ENCODE results near the gene SLC35F4. TPM values are rescaled to one million over a fixed set of nuclear protein-coding genes. Genes with fewer than 3 reads are reported as not detected.

SLC35F4 gene
- total and polyA plus RNA-seq, 2 of the 8 experiments (the other 6 are each of a cell fraction or from before 2014, with no cell fraction given): not detected

- H2BK20ac ChIP-seq (ENCODE audit: low read length): no peak overlapping the region
- H3K56ac ChIP-seq (replicated peaks; ENCODE audit: insufficient read length, low read depth, low read length): no peak overlapping the region
- no peaks in the 10 kb centered on the region for H3K4me1 ChIP-seq (replicated peaks in 1 of 4; ENCODE audit: control insufficient read depth in 3 of 4, insufficient read depth in 4 of 4, low read length in 3 of 4)
- H3K4me3 ChIP-seq (ENCODE audit: extremely low read depth in 1 of 4, insufficient read depth in 2 of 4, low read depth in 3 of 4, low read length in 4 of 4): no peak overlapping the region
- no peak overlapping the region for H3K18ac ChIP-seq (ENCODE audit: extremely low read depth, low read length)
- H3K27ac ChIP-seq (ENCODE audit: low read depth, low read length): no peak overlapping the region
- ChIA-PET CTCF (ENCODE audit: partially characterized antibody) (interaction anchor here (0.7 to 0.9 kb wide), 2 partner anchors 15 to 101 kb away, joined by 3 read pairs; no protein-coding TSS in a partner anchor), POLR2A (ENCODE audit: partially characterized antibody) (no interaction called here)
- no peak overlapping the region for H3K4me2 ChIP-seq (ENCODE audit: insufficient read depth in 1 of 2, low read depth in 2 of 2, low read length in 2 of 2)
- no peak overlapping the region for H4K91ac ChIP-seq (replicated peaks; ENCODE audit: insufficient read length, low read length)
- no peaks in the 10 kb centered on the region for H3K27me3 ChIP-seq (replicated peaks in 1 of 4; ENCODE audit: control insufficient read depth in 3 of 4, extremely low read depth in 1 of 4, insufficient read depth in 3 of 4, low read length in 3 of 4)
- H3K23me2 ChIP-seq (ENCODE audit: low read depth, low read length): no peaks in the 10 kb centered on the region
- H2BK15ac ChIP-seq (ENCODE audit: low read length): no peak overlapping the region
- H4K5ac ChIP-seq (ENCODE audit: insufficient read length, low read depth, low read length): no peak overlapping the region
- H2BK120ac ChIP-seq (replicated peaks; ENCODE audit: low read depth, low read length): no peak overlapping the region
- H3K9me3 ChIP-seq (ENCODE audit: insufficient read depth in 2 of 2, low read depth in 1 of 2, low read length in 1 of 2): no peaks in the 10 kb centered on the region
- H3K14ac ChIP-seq (ENCODE audit: insufficient read length): no peak overlapping the region
- no peaks in the 10 kb centered on the region for H4K20me1 ChIP-seq (replicated peaks in 1 of 2; ENCODE audit: control insufficient read depth in 1 of 2, insufficient read depth in 2 of 2, low read length in 2 of 2)
- H2BK12ac ChIP-seq (ENCODE audit: low read depth, low read length): no peak overlapping the region
- H3K23ac ChIP-seq (ENCODE audit: insufficient read length): no peak overlapping the region
- H2BK5ac ChIP-seq (ENCODE audit: low read depth, low read length): no peak overlapping the region
- H3K79me2 ChIP-seq (ENCODE audit: control insufficient read depth in 1 of 2, insufficient read depth in 2 of 2, low read length in 2 of 2): no peaks in the 10 kb centered on the region
- H2AFZ ChIP-seq (ENCODE audit: low read length): no peak overlapping the region
- no peak overlapping the region for H3K9ac ChIP-seq (replicated peaks in 1 of 4; ENCODE audit: extremely low read depth in 1 of 4, low read depth in 3 of 4, low read length in 3 of 4)
- no peak overlapping the region for H3K4ac ChIP-seq (replicated peaks; ENCODE audit: insufficient read length, low read depth, low read length)
- no peak overlapping the region for H4K8ac ChIP-seq (ENCODE audit: extremely low read depth, insufficient read depth, low read length)
- H3K36me3 ChIP-seq (ENCODE audit: control insufficient read depth in 2 of 4, insufficient read depth in 4 of 4, low read length in 3 of 4): no peaks in the 10 kb centered on the region
- no peak overlapping the region for H2AK5ac ChIP-seq (ENCODE audit: low read depth, low read length)
- DNase-seq (ENCODE audit: low read depth in 1 of 2, low spot score in 2 of 2): no peak
- H3K79me1 ChIP-seq (ENCODE audit: low read depth, low read length): no peaks in the 10 kb centered on the region
- FAIRE-seq: no peak
- no peak for TF ChIP-seq GTF2F1 (IDR thresholded peaks at IDR 0.05; ENCODE audit: borderline replicate concordance, low read depth, low read length)
- TF ChIP-seq SP2 (IDR thresholded peaks at IDR 0.05; ENCODE audit: low read length): no peak
- no peak for TF ChIP-seq JUND (IDR thresholded peaks at IDR 0.05; ENCODE audit: low read length)
- TF ChIP-seq JUN (IDR thresholded peaks at IDR 0.05; ENCODE audit: low read depth, low read length): no peak
- TF ChIP-seq USF2 (IDR thresholded peaks at IDR 0.05; ENCODE audit: low read length): no peak
- TF ChIP-seq ATF2 (IDR thresholded peaks at IDR 0.05; ENCODE audit: low read length): no peak
- no peak for TF ChIP-seq CEBPB (IDR thresholded peaks at IDR 0.05; ENCODE audit: low read depth, low read length)
- TF ChIP-seq E2F6 (IDR thresholded peaks at IDR 0.05): no peak
- no peak for TF ChIP-seq NANOG (IDR thresholded peaks at IDR 0.05; ENCODE audit: insufficient read depth, low read depth, low read length, poor library complexity, severe bottlenecking)
- TF ChIP-seq SRF (IDR thresholded peaks at IDR 0.05; ENCODE audit: low read depth, low read length): no peak
- TF ChIP-seq POLR2A (IDR thresholded peaks at IDR 0.05; ENCODE audit: control extremely low read depth in 1 of 2, low read depth in 2 of 2, low read length in 2 of 2): no peak
- TF ChIP-seq CREB1 (IDR thresholded peaks at IDR 0.05): no peak
- TF ChIP-seq SIX5 (IDR thresholded peaks at IDR 0.05; ENCODE audit: low read depth, low read length): no peak
- no peak for TF ChIP-seq ASH2L (IDR thresholded peaks at IDR 0.05; ENCODE audit: low read length)
Observed at GRCh38 chr14:57640036-57640435, 225.9 kb downstream of the SLC35F4 start.
